GM18868 (cell line): Measurements from ENCODE around the gene CHPT1.
A peak's percentile ranks its signal among the peaks of the same experiment; 100 is the strongest.
"Not testable (repeated sequence)": the region's sequence is repeated elsewhere in the genome, so short reads cannot be mapped to it uniquely, and the experiment has no call there.

Experiments
- ATAC-seq: cut with Tn5 transposase; IDR thresholded peaks from one replicate; pipeline ENCODE4 v1.9.1; 2021; ENCODE audit warnings: mild to moderate bottlenecking, moderate library complexity; ENCODE audit not compliant: unreplicated experiment

CHPT1 gene

GRCh38 chr12:101697197-101697929, at the start of gene CHPT1:
CHPT1 (plus strand) TSS chr12:101697640; CDS start chr12:101697862, 222 bp downstream.
- peak; percentile 74 for ATAC-seq

- no peak for ATAC-seq
Measured at GRCh38 chr12:101647711-101648110, 49.7 kb upstream of the CHPT1 start.

GRCh38 chr12:101648195-101648594, 49.2 kb upstream of the CHPT1 start:
- no peak for ATAC-seq

GRCh38 chr12:101650346-101651117, 46.9 kb upstream of the CHPT1 start:
- no peak for ATAC-seq

- no peak for ATAC-seq
Measured at GRCh38 chr12:101653030-101653429, 44.4 kb upstream of the CHPT1 start.

GRCh38 chr12:101653503-101653902, 43.9 kb upstream of the CHPT1 start:
- no peak for ATAC-seq

- no peak for ATAC-seq
Measured at GRCh38 chr12:101654442-101654841, 43.0 kb upstream of the CHPT1 start.

GRCh38 chr12:101655393-101655792, 42.0 kb upstream of the CHPT1 start:
- ATAC-seq, result no peak

- not testable (repeated sequence) for ATAC-seq
Measured at GRCh38 chr12:101660662-101661061, 36.8 kb upstream of the CHPT1 start.

GRCh38 chr12:101663298-101663697, 34.1 kb upstream of the CHPT1 start:
- no peak for ATAC-seq

- ATAC-seq, result no peak
Measured at GRCh38 chr12:101664992-101665391, 32.4 kb upstream of the CHPT1 start.

GRCh38 chr12:101666052-101666728, 31.2 kb upstream of the CHPT1 start:
- no peak for ATAC-seq

GRCh38 chr12:101667591-101667990, 29.8 kb upstream of the CHPT1 start:
- no peak for ATAC-seq

GRCh38 chr12:101670007-101670671, 27.3 kb upstream of the CHPT1 start:
- ATAC-seq, result peak; percentile 36

- peak; percentile 96 for ATAC-seq
Measured at GRCh38 chr12:101671157-101671791, 26.2 kb upstream of the CHPT1 start.

- ATAC-seq, result peak; percentile 9
Measured at GRCh38 chr12:101671833-101672232, 25.6 kb upstream of the CHPT1 start.

GRCh38 chr12:101675555-101675954, 21.9 kb upstream of the CHPT1 start:
- ATAC-seq, result no peak

GRCh38 chr12:101676497-101676896, 20.9 kb upstream of the CHPT1 start:
- not testable (repeated sequence) for ATAC-seq

GRCh38 chr12:101678081-101678480, 19.4 kb upstream of the CHPT1 start:
- ATAC-seq, result no peak

GRCh38 chr12:101680240-101680639, 17.2 kb upstream of the CHPT1 start:
- no peak for ATAC-seq

GRCh38 chr12:101680647-101681046, 16.8 kb upstream of the CHPT1 start:
- ATAC-seq, result no peak
